Aorta (tissue), 5 donors: Measurements from ENCODE around the gene RAP2B. TPM values are rescaled to one million over a fixed set of nuclear protein-coding genes. Genes with fewer than 3 reads are reported as not detected.

Experiments
- ATAC-seq: fragments of 200-7000 bp; cut with Tn5 transposase; one replicate; pipeline ENCODE4 v1.9.1; 2022; ENCODE audit warnings: moderate library complexity; ENCODE audit not compliant: low FRiP score
- DNase-seq, 2 donors: peaks; one replicate each; pipeline ENCODE4 v3.0.0-alpha.2; 2020
- H3K27ac ChIP-seq, 2 donors: one replicate each; pipeline ENCODE4 v1.5.1; 2013; ENCODE audit warnings: low read length in 2 of 2, mild to moderate bottlenecking in 2 of 2, moderate library complexity in 2 of 2, control low read depth in 1 of 2, inconsistent platforms in 1 of 2, low read depth in 1 of 2
- H3K27me3 ChIP-seq, 2 donors: one replicate each; pipeline ENCODE4 v1.6.1; 2013; ENCODE audit warnings: control low read depth in 1 of 2, low read length in 1 of 2, mild to moderate bottlenecking in 1 of 2, moderate library complexity in 1 of 2; ENCODE audit not compliant: insufficient read depth in 2 of 2, control insufficient read depth in 1 of 2
- H3K36me3 ChIP-seq, 2 donors: one replicate each; pipeline ENCODE4 v1.6.1; 2013; ENCODE audit warnings: control low read depth in 1 of 2, low read length in 1 of 2, mild to moderate bottlenecking in 1 of 2; ENCODE audit not compliant: insufficient read depth in 2 of 2, control insufficient read depth in 1 of 2
- H3K4me1 ChIP-seq, 2 donors: one replicate each; pipeline ENCODE4 v1.6.1; 2013; ENCODE audit warnings: low read length in 2 of 2, control low read depth in 1 of 2, mild to moderate bottlenecking in 1 of 2, moderate library complexity in 1 of 2; ENCODE audit not compliant: insufficient read depth in 2 of 2, control insufficient read depth in 1 of 2
- H3K4me3 ChIP-seq, 2 donors: one replicate each; pipeline ENCODE4 v1.5.1; 2013; ENCODE audit warnings: low read length in 2 of 2, control low read depth in 1 of 2, mild to moderate bottlenecking in 1 of 2
- H3K9me3 ChIP-seq: one replicate; pipeline ENCODE4 v1.6.1; 2013; ENCODE audit warnings: mild to moderate bottlenecking, low read length; ENCODE audit not compliant: control insufficient read depth
- WGBS, 2 donors: extraction: QIAGEN DNeasy Blood & Tissue Kit; methylation state at CpG; one replicate each; pipeline ENCODE4 v1.1.7; 2013; 5-methylcytosine and 5-hydroxymethylcytosine counted together
- intact Hi-C, 2 donors: fragments of 100-400 bp; cut with DNase I; formaldehyde crosslinking; loops; one replicate each; pipeline versions ENCODE4 v1.14.2 to v1.15.0; 2022
- polyA plus RNA-seq, 2 donors: library from polyadenylated mRNA; stranded (reverse); fragments of 200-250 nt; gene quantifications; one replicate each; pipeline ENCODE4 v1.2.3, GENCODE V29; 2013
- total RNA-seq, 2 donors: library from RNA; stranded (reverse); fragmentation: NEBNext Ultra II Directional; extraction: Animal tissue kit (Norgen Biotek cat#: 25700); gene quantifications; one replicate each; pipeline ENCODE4 v1.2.1, GENCODE V29; 2021
- donor health status: healthy with polysubstance abuse.
- donor health status: Bipolar disorder and iron deficiency.
- donor health status: DM: no; HTN: no; CAD: no.
- donor health status: DM: no; HTN: no; CAD: no.
- donor health status: DM: yes; HTN: yes; CAD: no.

The RAP2B gene
- total and polyA plus RNA-seq, 4 donors, result 2.4 to 20.7 (median 7.7) TPM

- no peaks in the 10 kb centered on the region for H3K36me3 ChIP-seq
- H3K9me3 ChIP-seq, result no peaks in the 10 kb centered on the region
- DNase-seq, result no peak
- no peak overlapping the region for H3K4me3 ChIP-seq
- H3K27me3 ChIP-seq, result no peaks in the 10 kb centered on the region
- ATAC-seq, result no peak
- intact Hi-C loops, result loop anchor here in 1 of 2 donors (1.0 kb wide), 1 partner anchor 24 kb away; no protein-coding TSS in a partner anchor
- H3K4me1 ChIP-seq, result no peaks in the 10 kb centered on the region
- H3K27ac ChIP-seq, result no peak overlapping the region
- 92 to 95% methylated on average over 2 of the region's 2 CpGs for WGBS, 2 donors
These were observed 24.4 kb upstream of the RAP2B start for GRCh38 chr3:153137626-153138025.

DNA sequence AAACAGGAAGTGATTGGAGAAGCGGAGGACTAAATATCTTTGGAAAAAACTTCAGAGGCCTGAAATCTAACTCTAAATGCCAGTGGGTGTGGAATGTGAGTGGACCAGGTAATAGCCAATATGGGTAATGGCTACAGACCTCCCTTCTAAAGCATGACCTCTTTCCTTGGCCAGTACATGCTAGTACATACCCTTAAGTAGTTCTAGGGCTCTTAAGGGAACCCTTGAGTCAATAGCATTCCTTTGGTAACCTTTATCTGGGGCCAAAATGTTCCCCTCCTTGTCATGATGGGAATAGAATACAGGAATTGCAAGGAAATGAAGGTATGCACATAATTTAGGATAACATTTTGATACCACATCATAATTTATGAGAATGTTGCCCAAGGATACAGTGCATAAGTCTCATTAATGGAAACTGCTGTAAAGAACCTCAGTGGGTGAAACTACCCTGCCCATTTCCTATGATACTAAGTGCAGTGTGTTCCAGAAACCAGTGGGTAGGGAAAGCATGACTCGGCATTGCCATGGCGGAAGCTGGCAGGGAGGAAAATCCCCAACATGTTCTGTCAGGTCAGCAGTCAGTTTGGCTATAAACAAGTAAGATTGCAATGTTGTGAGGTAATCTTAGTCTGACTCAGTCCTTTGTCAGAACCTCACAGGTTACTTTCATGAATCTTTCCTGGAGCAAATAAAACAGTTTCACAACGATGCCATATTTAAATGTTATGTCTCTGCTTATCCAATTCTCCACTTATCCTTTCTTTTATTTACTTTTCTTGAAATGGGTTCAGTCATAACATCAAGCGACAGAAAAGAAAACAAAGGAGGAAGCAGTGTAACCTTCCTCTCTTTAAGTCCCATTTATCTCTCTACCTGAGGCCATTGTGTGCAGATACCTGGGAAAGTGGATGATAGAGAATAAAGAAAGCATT, 23.5 kb upstream of the RAP2B start:
- DNase-seq (peak; percentile 81 to 88), ATAC-seq (peak; percentile 81)
- 20 to 22% methylated on average over 5 of the region's 5 CpGs for WGBS, 2 donors
- Histone ChIP-seq H3K36me3 (no peaks in the 10 kb centered on the region), H3K4me1 (no peaks in the 10 kb centered on the region), H3K9me3 (no peaks in the 10 kb centered on the region), H3K4me3 (no peak overlapping the region), H3K27me3 (no peaks in the 10 kb centered on the region), H3K27ac (peak overlapping the region in 1 of 2 donors; percentile 12)
- intact Hi-C loops, result loop anchor here in 1 of 2 donors (1.0 kb wide), 1 partner anchor 23 kb away; no protein-coding TSS in a partner anchor

DNA sequence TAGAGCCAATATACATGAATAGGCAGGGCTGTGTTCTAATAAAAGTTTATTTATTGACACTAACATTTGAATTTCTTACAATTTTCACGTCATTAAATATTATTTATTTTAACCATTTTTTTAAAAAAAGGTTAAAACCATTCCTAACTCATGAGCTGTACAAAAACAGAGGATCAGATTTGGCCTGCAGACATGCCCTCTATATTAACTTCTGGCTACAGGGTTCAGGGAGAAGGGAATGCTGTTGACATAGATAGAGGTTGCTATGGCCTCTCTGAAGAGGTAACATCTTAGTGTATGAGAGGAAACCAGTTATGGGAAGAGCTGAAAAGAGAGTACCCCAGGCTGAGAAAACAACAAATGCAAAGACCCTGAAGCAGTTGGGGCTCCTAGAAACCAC, 19.1 kb upstream of the RAP2B start:
- Histone ChIP-seq H3K4me1 (no peaks in the 10 kb centered on the region), H3K27me3 (no peaks in the 10 kb centered on the region), H3K4me3 (no peak overlapping the region), H3K9me3 (no peaks in the 10 kb centered on the region), H3K36me3 (no peaks in the 10 kb centered on the region), H3K27ac (no peak overlapping the region)
- intact Hi-C loops, result no loop called here
- WGBS, 2 donors, result 19 to 26% methylated on average over 1 of the region's 1 CpG
- no peak for DNase-seq
- ATAC-seq, result no peak

- ATAC-seq, result no peak
- Histone ChIP-seq H3K4me1 (no peaks in the 10 kb centered on the region), H3K27me3 (no peaks in the 10 kb centered on the region), H3K27ac (no peak overlapping the region), H3K36me3 (no peaks in the 10 kb centered on the region), H3K9me3 (no peaks in the 10 kb centered on the region), H3K4me3 (no peak overlapping the region)
- DNase-seq, result no peak
- intact Hi-C loops, result no loop called here
- 87 to 91% methylated on average over 1 of the region's 1 CpG for WGBS, 2 donors
These were observed 18.0 kb upstream of the RAP2B start for GRCh38 chr3:153144071-153144470.

DNA sequence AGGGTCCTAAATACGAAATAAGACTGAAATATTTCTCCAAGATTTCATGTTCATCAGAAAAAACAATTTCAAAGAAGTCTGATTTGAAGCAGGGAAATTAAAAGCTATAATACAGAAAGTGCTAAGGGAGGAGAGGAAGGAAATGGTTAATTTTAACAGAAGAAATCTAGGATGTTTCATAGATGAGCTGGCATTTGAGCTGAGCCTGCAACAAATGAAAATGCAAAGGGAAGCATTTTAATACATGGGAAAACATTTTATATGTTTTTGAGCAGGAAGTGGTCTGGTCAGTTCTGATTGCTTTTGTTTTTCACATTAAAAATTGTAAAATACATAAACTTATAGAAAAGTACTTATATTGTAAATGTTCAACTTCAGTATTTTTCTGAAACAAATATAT, 17.2 kb upstream of the RAP2B start:
- no peak for ATAC-seq
- Histone ChIP-seq H3K4me1 (no peaks in the 10 kb centered on the region), H3K27me3 (no peaks in the 10 kb centered on the region), H3K27ac (no peak overlapping the region), H3K36me3 (no peaks in the 10 kb centered on the region), H3K4me3 (no peak overlapping the region), H3K9me3 (no peaks in the 10 kb centered on the region)
- 93 to 95% methylated on average over 1 of the region's 1 CpG for WGBS, 2 donors
- intact Hi-C loops, result no loop called here
- no peak for DNase-seq

- Histone ChIP-seq H3K4me1 (no peaks in the 10 kb centered on the region), H3K36me3 (no peaks in the 10 kb centered on the region), H3K9me3 (no peaks in the 10 kb centered on the region), H3K27ac (no peak overlapping the region), H3K27me3 (no peaks in the 10 kb centered on the region), H3K4me3 (no peak overlapping the region)
- DNase-seq, result no peak
- no peak for ATAC-seq
- intact Hi-C loops, result no loop called here
These were observed 16.6 kb upstream of the RAP2B start for GRCh38 chr3:153145454-153145853.

GRCh38 chr3:153146191-153147053, 15.6 kb upstream of the RAP2B start:
- DNase-seq, result no peak
- WGBS, 2 donors, result 95 to 97% methylated on average over 6 of the region's 6 CpGs
- Histone ChIP-seq H3K36me3 (no peaks in the 10 kb centered on the region), H3K27ac (no peak overlapping the region), H3K27me3 (no peaks in the 10 kb centered on the region), H3K4me1 (no peaks in the 10 kb centered on the region), H3K9me3 (no peaks in the 10 kb centered on the region), H3K4me3 (no peak overlapping the region)
- no peak for ATAC-seq
- intact Hi-C loops, result no loop called here

GRCh38 chr3:153150991-153151390, 11.0 kb upstream of the RAP2B start:
- WGBS, 2 donors, result 79 to 83% methylated on average over 2 of the region's 2 CpGs
- Histone ChIP-seq H3K4me3 (no peak overlapping the region), H3K4me1 (no peaks in the 10 kb centered on the region), H3K9me3 (no peaks in the 10 kb centered on the region), H3K27me3 (no peaks in the 10 kb centered on the region), H3K36me3 (no peaks in the 10 kb centered on the region), H3K27ac (no peak overlapping the region)
- intact Hi-C loops, result no loop called here
- no peak for ATAC-seq
- no peak for DNase-seq
